HepG2 (cell line): ENCODE measurements around the gene ZNF66. TPM values are rescaled to one million over a fixed set of nuclear protein-coding genes. Genes with fewer than 3 reads are reported as not detected.

ENCODE experiments used
- AHR ChIP-seq: IDR thresholded peaks from 2 replicates; pipeline ENCODE4 v1.6.1; 2018; ENCODE audit warnings: missing genetic modification reagents, missing compliant biosample characterization
- ARNT ChIP-seq: fragments of 450-650 bp; IDR thresholded peaks from 2 replicates; pipeline ENCODE4 v1.6.1; 2017
- CHD2 ChIP-seq: IDR thresholded peaks from 2 replicates; pipeline ENCODE4 v1.6.1; 2011; ENCODE audit warnings: low read depth, low read length, improper control_type of control experiment
- HNF4G ChIP-seq, 2 experiments: sonication (generic) in 1 of 2; formaldehyde crosslinking in 1 of 2; IDR thresholded peaks; 2 replicates each; pipeline versions ENCODE4 v1.4.0 to v1.6.1; 2011 to 2020; ENCODE audit warnings: borderline replicate concordance in 2 of 2, low read depth in 2 of 2, mild to moderate bottlenecking in 2 of 2, low read length in 1 of 2, missing genetic modification reagents in 1 of 2, moderate library complexity in 1 of 2
- HOXA5 ChIP-seq: sonication (generic); formaldehyde crosslinking; IDR thresholded peaks from 2 replicates; pipeline ENCODE4 v1.4.0; 2020; ENCODE audit warnings: missing genetic modification reagents
- JUND ChIP-seq: sonication (generic); formaldehyde crosslinking; IDR thresholded peaks from 2 replicates; pipeline ENCODE4 v1.8.0; 2022; ENCODE audit warnings: mild to moderate bottlenecking, missing genetic modification reagents
- MAZ ChIP-seq, 2 experiments: sonication (generic) in 1 of 2; formaldehyde crosslinking in 1 of 2; IDR thresholded peaks; 2 replicates each; pipeline versions ENCODE4 v1.5.0 to v1.6.1; 2012 to 2020; ENCODE audit warnings: low read depth in 2 of 2, mild to moderate bottlenecking in 2 of 2, borderline replicate concordance in 1 of 2, improper control_type of control experiment in 1 of 2, low read length in 1 of 2, missing genetic modification reagents in 1 of 2, moderate library complexity in 1 of 2
- RAD21 ChIP-seq: fragments of 450-650 bp; formaldehyde crosslinking; IDR thresholded peaks from 2 replicates; pipeline ENCODE4 v1.5.0; 2020; ENCODE audit warnings: mild to moderate bottlenecking
- REPIN1 ChIP-seq: sonication (generic); formaldehyde crosslinking; IDR thresholded peaks from 2 replicates; pipeline ENCODE4 v1.8.0; 2022; ENCODE audit warnings: missing genetic modification reagents, low read depth, mild to moderate bottlenecking, borderline replicate concordance
- SMYD3 ChIP-seq: sonication (generic); formaldehyde crosslinking; IDR thresholded peaks from 2 replicates; pipeline ENCODE4 v1.8.1; 2023; ENCODE audit warnings: mild to moderate bottlenecking, missing genetic modification reagents
- SNRNP70 ChIP-seq: fragments of 200-400 bp; formaldehyde crosslinking; IDR thresholded peaks from 2 replicates; pipeline ENCODE4 v1.6.1; 2017; ENCODE audit warnings: mild to moderate bottlenecking, low read depth, low read length, moderate library complexity
- TAF1 ChIP-seq: sonication (generic); formaldehyde crosslinking; IDR thresholded peaks from 2 replicates; pipeline ENCODE4 v1.4.0; 2020; ENCODE audit warnings: missing genetic modification reagents
- THAP9 ChIP-seq: sonication (generic); formaldehyde crosslinking; IDR thresholded peaks from 2 replicates; pipeline ENCODE4; 2020; ENCODE audit warnings: missing genetic modification reagents, mild to moderate bottlenecking, borderline replicate concordance
- ZBTB1 ChIP-seq: sonication (generic); formaldehyde crosslinking; IDR thresholded peaks from 2 replicates; pipeline ENCODE4 v1.4.0; 2020; ENCODE audit warnings: missing genetic modification reagents, borderline replicate concordance
- ZMAT3 ChIP-seq: sonication (generic); formaldehyde crosslinking; conservative IDR thresholded peaks from 2 replicates; pipeline ENCODE4 v1.7.0; 2021; ENCODE audit warnings: missing genetic modification reagents
- ZNF101 ChIP-seq: sonication (generic); formaldehyde crosslinking; IDR thresholded peaks from 2 replicates; pipeline ENCODE4 v1.4.0; 2020; ENCODE audit warnings: mild to moderate bottlenecking, low read depth, missing genetic modification reagents, borderline replicate concordance
- ZNF225 ChIP-seq: sonication (generic); formaldehyde crosslinking; IDR thresholded peaks from 2 replicates; pipeline ENCODE4 v1.4.0; 2020; ENCODE audit warnings: mild to moderate bottlenecking, missing genetic modification reagents
- ZNF33B ChIP-seq: sonication (generic); formaldehyde crosslinking; IDR thresholded peaks from 2 replicates; pipeline ENCODE4 v1.5.1; 2020; ENCODE audit warnings: mild to moderate bottlenecking, missing genetic modification reagents
- ZNF350 ChIP-seq: sonication (generic); formaldehyde crosslinking; IDR thresholded peaks from 2 replicates; pipeline ENCODE4 v1.4.0; 2020; ENCODE audit warnings: mild to moderate bottlenecking, low read depth, missing genetic modification reagents, borderline replicate concordance
- ZSCAN31 ChIP-seq: sonication (generic); formaldehyde crosslinking; IDR thresholded peaks from 2 replicates; pipeline ENCODE4 v1.5.0; 2020; ENCODE audit warnings: low read depth, mild to moderate bottlenecking, missing genetic modification reagents
- polyA plus RNA-seq, 8 experiments: library from polyadenylated mRNA; depleted of rRNA in 3 of 8; stranded (reverse) in 7 of 8; unstranded in 1 of 8; fragments of >200 nt; fragmentation: Illumina TruSeq in 4 of 8; extraction: Trizol in 4 of 8; gene quantifications; 2 replicates each; pipeline versions ENCODE4 v1.2.1 to v1.2.3, GENCODE V29; 2011 to 2016; ENCODE audit warnings: low read depth in 4 of 8, missing spikeins in 1 of 8, mixed read lengths in 1 of 8; ENCODE audit not compliant: insufficient read depth in 1 of 8
- total RNA-seq, 5 experiments: library from RNA; depleted of rRNA; stranded (reverse); fragments of >200 nt; fragmentation: Illumina TruSeq; extraction: Trizol; gene quantifications; 2 replicates each; pipeline ENCODE4 v1.2.3, GENCODE V29; 2016; ENCODE audit warnings: low read depth in 1 of 5
- TF ChIP-seq, protein P1 (sequence below): sonication (generic); formaldehyde crosslinking; conservative IDR thresholded peaks from 2 replicates; pipeline ENCODE4 v1.4.0; 2020; ENCODE audit warnings: missing genetic modification reagents
- TF ChIP-seq, protein P2 (sequence below): IDR thresholded peaks from 2 replicates; pipeline ENCODE4 v1.6.1; 2012; ENCODE audit warnings: inconsistent platforms
- TF ChIP-seq, protein P3 (sequence below): IDR thresholded peaks from 2 replicates; pipeline ENCODE4 v1.6.1; 2016; ENCODE audit warnings: control low read depth

The ZNF66 gene
- total and polyA plus RNA-seq, 2 of the 13 experiments (the other 11 are each of a cell fraction or from before 2014, with no cell fraction given) = 4.0 to 8.0 TPM

DNA sequence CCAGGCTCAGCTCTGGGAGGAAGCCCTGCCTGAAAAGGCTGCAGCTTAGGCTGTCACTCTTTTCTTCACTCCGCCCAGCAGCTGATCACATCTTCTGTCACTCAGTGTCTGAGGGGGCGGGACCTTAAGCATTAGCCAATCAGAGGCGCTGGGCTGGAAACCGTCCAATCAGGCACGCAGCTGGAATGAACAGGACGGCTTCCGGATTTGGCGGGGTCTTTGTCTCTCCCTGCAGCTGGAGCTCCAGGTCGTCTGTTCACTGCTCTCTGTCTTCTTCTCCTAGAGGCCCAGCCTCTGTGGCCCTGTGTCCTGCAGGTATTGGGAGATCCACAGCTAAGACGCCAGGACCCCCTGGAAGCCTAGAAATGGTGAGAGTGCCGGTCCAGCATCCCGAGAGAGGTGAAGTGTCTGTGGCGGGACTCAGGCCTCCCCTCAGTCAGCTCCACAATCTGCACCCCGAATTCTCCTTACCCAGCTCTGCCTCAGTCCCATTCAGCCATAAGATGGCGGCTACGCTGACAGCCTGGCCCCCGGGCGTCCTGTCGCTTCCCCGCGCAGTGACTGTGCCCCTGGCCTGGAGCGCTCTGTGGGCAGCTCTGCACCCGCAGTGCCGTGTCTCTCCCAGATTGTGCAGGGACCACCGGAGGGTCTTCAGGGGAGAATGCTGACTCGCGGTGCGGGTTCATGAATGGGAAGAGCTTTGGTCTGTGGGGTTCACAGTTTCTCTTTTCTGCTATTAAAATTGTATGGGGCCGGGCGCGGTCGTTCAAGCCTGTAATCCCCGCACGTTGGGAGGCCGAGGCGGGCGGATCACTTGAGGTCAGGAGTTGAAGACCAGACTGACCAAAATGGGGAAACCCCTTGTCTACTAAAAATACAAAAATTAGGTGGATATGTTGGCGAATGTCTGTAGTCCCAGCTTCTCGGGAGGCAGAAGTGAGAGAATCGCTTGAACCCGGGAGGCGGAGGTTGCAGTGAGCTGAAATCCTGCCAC, at the start of gene ZNF66 (continued):
- TF ChIP-seq THAP9 (CRISPR knock-in tag) (peak; percentile 72; the same call in 1 of the 2 replicates), REPIN1 (peak; percentile 13; the same call in 1 of the 2 replicates), ZNF225 (CRISPR knock-in tag) (peak; percentile 46; the same call in 1 of the 2 replicates), ZBTB1 (CRISPR knock-in tag) (no peak), JUND (CRISPR knock-in tag) (no peak), ARNT (no peak), ZNF33B (CRISPR knock-in tag) (0 out of 2 replicates have a peak, but pooled peaks have one; percentile 57), ZSCAN31 (CRISPR knock-in tag) (no peak), TAF1 (peak; percentile 76; the same call in 1 of the 2 replicates), HOXA5 (CRISPR knock-in tag) (no peak), ZNF350 (0 out of 2 replicates have a peak, but pooled peaks have one; percentile 46), RAD21 (CRISPR knock-in tag) (no peak), SMYD3 (CRISPR knock-in tag) (no peak), AHR (CRISPR knock-in tag) (no peak), ZNF101 (CRISPR knock-in tag) (no peak), HNF4G (IDR thresholded peaks at IDR 0.05; ENCODE audit: borderline replicate concordance, low read depth, low read length) (no peak), HNF4G (CRISPR knock-in tag; IDR thresholded peaks at IDR 0.05; ENCODE audit: borderline replicate concordance, low read depth) (no peak), ZMAT3 (no peak), CHD2 (peak; percentile 45; the same call in 1 of the 2 replicates), SNRNP70 (no peak), MAZ (IDR thresholded peaks at IDR 0.05; ENCODE audit: borderline replicate concordance, low read depth, low read length) (no peak), MAZ (CRISPR knock-in tag; IDR thresholded peaks at IDR 0.05; ENCODE audit: low read depth) (no peak)
- TF ChIP-seq, protein P1, sequence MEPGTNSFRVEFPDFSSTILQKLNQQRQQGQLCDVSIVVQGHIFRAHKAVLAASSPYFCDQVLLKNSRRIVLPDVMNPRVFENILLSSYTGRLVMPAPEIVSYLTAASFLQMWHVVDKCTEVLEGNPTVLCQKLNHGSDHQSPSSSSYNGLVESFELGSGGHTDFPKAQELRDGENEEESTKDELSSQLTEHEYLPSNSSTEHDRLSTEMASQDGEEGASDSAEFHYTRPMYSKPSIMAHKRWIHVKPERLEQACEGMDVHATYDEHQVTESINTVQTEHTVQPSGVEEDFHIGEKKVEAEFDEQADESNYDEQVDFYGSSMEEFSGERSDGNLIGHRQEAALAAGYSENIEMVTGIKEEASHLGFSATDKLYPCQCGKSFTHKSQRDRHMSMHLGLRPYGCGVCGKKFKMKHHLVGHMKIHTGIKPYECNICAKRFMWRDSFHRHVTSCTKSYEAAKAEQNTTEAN (CRISPR knock-in tag) = no peak
- TF ChIP-seq, protein P2, sequence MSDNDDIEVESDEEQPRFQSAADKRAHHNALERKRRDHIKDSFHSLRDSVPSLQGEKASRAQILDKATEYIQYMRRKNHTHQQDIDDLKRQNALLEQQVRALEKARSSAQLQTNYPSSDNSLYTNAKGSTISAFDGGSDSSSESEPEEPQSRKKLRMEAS = no peak
- TF ChIP-seq, protein P3, sequence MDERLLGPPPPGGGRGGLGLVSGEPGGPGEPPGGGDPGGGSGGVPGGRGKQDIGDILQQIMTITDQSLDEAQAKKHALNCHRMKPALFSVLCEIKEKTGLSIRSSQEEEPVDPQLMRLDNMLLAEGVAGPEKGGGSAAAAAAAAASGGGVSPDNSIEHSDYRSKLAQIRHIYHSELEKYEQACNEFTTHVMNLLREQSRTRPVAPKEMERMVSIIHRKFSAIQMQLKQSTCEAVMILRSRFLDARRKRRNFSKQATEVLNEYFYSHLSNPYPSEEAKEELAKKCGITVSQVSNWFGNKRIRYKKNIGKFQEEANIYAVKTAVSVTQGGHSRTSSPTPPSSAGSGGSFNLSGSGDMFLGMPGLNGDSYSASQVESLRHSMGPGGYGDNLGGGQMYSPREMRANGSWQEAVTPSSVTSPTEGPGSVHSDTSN = peak; percentile 90
